Testis (tissue), 2 donors: ENCODE data around the gene GHRHR.

ENCODE experiments used
- CTCF ChIP-seq, 3 experiments: fragments of 450-650 bp in 2 of 3; fragments of 200-600 bp in 1 of 3; sonication (generic) in 1 of 3; IDR thresholded peaks; one replicate each; pipeline ENCODE4 v1.5.1; 2016 to 2019; ENCODE audit warnings: antibody characterized with exemption in 3 of 3, mild to moderate bottlenecking in 2 of 3, moderate library complexity in 1 of 3
- POLR2A ChIP-seq: fragments of 450-650 bp; IDR thresholded peaks from one replicate; pipeline ENCODE4 v1.6.1; 2017; ENCODE audit warnings: antibody characterized with exemption, mild to moderate bottlenecking, moderate library complexity

DNA sequence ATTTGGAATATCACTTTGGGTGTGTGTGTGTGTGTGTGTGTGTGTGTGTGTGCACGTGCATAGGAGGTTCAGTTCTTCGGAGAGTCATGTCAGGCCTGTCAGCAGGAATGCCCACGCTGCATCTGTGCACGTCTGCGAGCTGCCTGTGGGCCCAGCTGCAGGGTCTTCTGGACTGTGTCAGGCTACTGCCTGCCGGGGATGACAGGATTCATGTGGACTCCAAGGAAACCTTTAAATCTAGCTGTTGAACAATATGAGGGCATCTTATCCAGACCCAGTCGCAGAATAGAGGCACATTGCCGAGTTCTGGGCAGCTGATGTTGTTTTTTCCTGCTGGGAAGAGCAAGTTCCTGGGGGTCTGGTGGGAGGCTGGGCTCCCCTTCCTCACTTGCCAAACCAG is 33.1 kb upstream of the GHRHR start:
- TF ChIP-seq CTCF (IDR thresholded peaks at IDR 0.05) (no peak), POLR2A (no peak)
